HG03196 (cell line): ENCODE results near the gene ICAM1.

Source experiments
- ATAC-seq: cut with Tn5 transposase; IDR thresholded peaks from one replicate; pipeline ENCODE4 v1.9.1; 2021; ENCODE audit not compliant: unreplicated experiment

The ICAM1 gene

DNA sequence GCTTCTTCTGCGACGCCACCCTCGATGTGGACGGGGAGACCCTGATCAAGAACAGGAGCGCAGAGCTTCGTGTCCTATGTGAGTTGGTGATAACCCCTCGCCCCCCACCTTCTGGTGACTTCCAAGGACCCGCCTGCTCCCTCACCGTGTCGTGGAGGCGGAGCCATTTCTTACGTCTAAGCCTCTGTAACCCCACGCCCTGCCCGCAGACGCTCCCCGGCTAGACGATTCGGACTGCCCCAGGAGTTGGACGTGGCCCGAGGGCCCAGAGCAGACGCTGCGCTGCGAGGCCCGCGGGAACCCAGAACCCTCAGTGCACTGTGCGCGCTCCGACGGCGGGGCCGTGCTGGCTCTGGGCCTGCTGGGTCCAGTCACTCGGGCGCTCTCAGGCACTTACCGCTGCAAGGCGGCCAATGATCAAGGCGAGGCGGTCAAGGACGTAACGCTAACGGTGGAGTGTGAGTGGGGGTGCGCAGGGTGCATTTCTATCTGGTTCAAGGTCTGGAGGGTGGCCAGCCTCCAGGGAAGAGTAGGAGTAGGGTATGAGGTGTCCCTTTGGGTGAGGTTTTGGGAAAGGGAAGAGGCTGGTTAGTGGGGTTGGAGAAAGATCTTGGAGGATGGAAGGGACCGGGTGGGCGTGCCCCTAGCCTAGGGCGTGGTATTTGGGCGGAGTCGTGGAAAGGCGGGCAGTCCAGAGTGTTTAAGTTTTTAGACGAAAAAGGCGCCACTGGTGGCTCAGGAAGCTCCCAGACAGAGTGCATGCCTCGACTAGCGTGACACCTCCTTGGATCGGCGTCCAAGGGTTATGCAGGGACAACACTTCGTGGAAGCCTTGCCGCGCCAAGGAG is 22.1 kb downstream of the ICAM1 start:
- ATAC-seq = no peak

DNA sequence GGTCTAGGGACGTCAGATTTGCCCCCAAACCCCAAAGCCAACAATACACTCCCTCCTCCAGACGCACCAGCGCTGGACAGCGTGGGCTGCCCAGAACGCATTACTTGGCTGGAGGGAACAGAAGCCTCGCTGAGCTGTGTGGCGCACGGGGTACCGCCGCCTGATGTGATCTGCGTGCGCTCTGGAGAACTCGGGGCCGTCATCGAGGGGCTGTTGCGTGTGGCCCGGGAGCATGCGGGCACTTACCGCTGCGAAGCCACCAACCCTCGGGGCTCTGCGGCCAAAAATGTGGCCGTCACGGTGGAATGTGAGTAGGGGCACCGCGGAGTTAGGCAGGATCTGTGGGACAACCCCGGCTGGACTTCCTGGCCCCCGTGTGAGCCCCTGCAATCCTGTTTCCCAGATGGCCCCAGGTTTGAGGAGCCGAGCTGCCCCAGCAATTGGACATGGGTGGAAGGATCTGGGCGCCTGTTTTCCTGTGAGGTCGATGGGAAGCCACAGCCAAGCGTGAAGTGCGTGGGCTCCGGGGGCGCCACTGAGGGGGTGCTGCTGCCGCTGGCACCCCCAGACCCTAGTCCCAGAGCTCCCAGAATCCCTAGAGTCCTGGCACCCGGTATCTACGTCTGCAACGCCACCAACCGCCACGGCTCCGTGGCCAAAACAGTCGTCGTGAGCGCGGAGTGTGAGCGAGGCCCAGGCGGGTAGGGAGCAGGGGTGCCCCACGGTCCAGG is 22.9 kb downstream of the ICAM1 start:
- ATAC-seq = no peak

DNA sequence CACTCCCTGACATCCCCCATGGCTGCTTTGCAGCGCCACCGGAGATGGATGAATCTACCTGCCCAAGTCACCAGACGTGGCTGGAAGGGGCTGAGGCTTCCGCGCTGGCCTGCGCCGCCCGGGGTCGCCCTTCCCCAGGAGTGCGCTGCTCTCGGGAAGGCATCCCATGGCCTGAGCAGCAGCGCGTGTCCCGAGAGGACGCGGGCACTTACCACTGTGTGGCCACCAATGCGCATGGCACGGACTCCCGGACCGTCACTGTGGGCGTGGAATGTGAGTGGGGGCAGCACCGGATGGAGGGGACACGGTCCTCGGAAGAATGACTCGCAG is 23.4 kb downstream of the ICAM1 start:
- no peak for ATAC-seq

DNA sequence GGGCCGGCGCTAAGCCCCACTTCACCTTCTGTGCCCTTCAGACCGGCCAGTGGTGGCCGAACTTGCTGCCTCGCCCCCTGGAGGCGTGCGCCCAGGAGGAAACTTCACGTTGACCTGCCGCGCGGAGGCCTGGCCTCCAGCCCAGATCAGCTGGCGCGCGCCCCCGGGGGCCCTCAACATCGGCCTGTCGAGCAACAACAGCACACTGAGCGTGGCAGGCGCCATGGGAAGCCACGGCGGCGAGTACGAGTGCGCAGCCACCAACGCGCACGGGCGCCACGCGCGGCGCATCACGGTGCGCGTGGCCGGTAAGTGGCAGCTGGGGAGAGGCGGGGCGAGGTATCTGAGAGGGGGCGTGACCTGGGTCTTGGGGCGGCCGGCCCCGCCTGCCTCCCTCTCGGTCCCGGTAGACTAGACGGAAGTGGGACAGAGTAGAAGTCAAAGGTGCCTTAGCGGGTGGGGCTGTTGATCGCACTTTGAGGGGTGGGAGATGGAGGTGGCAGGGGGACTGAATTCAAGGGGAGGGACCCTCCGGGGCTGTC is 24.5 kb downstream of the ICAM1 start:
- ATAC-seq = peak; percentile 40

DNA sequence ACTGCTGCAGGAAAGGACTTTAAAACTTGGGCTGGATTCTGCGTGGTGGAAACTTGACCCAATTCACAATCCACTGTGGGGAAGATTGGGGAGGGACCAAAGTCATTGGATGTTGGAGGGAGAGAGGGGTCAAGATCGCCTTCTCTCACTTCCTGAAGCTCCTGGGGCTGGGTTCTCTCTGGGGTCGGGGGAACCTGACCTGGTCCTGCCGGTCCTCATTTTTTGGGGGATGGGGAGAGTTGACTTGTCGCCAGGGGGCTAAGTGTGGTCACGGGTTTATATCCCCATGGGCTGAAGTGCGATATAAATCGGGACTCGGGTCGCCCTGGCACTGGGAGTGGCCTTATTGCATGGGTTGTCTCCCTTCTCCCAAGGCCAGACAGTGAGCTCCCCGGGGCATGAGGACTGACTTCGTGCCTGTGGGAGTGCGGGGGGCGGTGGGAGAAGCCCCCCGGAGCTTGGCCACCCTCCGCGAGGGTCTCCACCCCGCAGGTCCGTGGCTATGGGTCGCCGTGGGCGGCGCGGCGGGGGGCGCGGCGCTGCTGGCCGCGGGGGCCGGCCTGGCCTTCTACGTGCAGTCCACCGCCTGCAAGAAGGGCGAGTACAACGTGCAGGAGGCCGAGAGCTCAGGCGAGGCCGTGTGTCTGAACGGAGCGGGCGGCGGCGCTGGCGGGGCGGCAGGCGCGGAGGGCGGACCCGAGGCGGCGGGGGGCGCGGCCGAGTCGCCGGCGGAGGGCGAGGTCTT is 25.1 kb downstream of the ICAM1 start:
- ATAC-seq = no peak

DNA sequence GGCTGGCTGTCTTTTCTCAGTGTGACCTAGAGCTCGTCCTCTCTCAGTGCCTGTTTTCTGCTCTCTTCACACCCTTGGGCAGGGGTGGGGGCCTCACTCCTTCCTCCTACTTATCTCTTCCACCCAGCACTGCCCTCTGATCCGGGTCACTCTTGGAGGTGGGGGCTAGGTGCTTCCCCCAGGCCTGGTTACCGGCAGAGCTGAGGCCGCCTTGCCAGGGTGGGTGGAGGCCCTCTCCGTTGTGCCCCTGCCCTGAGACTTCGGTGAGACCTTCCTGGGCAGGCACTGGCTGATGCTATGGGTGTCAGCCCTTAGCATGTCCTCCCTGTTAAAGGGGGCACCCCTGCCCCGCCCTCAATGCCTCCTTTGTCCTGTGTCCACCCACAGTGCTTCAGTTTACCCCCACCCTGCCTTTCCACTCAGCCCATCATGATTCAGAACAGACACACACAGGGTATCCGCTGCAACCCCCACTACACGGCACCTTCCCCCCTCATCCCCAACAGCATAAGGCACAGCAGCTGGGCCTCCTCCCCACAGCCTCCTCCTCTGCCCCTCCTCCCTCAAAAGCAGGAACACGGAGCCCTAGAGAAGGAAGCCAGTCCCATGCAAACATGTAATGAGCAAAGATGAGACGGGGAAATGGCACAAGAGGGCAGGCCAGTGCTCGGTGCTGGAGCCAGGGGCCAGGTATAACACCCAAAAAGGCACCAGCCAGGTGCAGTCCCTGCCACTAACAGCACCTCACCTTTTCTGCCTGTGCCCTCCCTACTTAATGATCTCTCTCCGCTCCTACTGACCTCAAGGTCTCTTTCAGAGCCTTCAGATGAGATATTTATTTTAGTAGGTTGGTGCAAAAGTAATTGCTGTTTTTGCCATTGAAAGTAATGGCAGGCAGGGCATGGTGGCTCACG is 28.9 kb downstream of the ICAM1 start:
- ATAC-seq = no peak

DNA sequence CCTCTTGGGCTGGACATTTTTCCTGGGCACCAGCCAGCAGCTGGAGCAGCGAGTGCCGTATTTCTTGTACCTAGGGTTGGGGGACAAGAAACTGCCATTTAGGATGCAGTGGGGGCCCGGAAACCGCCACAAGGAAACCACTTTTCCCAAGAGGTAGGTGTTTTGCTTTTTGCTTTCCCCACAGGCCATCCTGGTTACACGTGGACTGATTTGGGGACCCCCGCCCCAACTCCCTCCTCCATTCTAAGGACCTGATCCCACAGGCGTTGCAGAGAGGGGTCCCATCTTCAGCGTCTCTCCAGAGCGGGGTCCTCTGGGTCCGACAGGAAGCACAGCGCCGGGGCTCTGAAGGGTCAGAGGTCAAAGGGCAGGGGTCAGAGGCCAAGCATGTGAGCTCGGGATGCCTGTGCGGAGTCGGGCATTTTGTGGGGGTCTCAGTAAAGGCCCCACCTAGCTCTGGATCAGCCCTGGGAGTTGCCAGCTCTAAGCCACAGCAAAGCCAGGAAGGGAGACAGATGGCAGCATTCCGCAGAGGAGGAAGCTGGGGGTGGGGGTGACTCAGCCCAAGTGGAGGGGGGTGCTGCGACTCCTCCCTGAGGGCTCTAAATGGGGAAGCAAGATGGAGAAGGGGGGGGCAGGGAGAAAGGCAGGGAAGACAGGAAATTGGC is 34.4 kb downstream of the ICAM1 start:
- no peak for ATAC-seq

DNA sequence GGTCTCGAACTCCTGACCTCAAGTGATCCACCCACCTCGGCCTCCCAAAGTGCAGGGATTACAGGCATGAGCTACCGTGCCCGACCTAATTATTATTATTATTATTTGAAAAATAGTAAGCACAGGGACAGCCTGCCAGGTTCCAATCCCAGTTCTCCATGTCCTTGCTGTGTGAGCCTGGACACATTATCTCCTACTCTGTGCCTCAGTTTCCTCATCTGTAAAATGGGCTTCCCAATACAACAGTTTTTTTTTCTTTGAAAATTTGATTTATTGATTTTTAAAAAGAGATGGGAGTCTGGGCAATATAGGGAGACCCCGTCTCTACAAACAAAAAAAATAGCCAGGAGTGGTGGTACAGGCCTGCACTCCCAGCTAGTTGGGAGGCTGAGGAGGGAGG is 35.4 kb downstream of the ICAM1 start:
- ATAC-seq = no peak

DNA sequence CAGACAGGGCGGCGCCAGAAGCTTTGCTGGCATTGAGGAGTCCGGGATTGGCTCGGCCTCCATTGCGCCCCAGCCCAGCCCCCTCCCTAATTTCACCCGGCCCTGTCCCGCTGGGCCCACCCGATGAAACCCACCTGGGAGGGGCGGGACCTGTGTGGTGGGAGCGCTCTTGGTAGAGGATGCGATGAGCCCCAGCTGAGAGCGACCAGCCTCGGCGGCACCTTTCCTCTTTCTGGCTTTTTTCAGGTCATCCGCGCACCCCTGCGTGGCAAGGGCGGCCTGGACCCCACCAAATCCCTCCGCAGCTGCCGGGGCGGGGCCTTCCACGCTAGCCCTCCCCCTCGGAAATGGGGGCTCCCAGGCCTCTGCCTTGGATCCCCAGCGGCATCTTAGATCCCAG is 38.5 kb downstream of the ICAM1 start, which contains the start of gene ZGLP1:
Gene ZGLP1, minus strand, starts transcription at position 393 of the 400 bp plus-strand sequence.
- no peak for ATAC-seq

DNA sequence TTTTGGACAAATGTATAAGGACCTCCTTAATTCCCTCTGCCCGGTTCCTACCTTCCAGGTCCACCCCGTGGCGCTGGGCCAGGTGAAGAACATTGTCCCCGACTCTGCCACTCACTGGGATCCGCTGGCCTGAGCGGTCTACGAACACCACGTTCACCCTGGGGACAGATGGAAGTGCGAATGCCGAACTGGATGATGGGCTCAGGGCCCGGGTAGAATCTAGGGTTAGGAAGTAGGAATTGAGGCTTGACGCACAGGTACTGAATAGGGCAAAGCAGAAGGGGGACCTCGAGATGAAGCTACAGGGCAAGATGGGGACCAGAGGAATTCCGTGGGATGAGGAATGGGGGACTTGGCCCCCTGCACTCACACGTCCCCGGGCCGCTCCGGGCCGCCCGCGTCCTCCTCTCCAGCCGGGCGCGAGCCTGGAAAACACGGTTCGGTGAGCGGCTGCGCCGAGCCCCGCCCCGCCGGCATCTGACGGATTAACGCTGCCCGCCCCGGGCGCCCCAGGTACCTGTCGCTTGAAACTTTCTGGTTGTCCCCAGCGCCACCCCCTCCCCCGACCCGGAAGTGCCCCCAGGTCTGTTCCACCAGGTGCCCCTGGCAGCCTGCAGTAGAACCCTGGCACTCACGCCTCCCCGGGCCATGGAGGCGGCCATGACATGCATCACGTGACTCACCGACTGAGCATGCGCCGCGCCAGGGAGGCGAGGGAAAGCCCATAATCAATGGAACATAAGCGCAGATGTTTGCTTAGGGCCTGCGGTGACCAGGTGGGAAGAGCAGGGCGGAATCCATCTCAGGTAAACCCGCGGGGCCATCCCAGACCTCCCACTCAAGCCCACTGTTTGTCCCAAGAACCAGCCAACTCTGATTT is 44.7 kb downstream of the ICAM1 start, which contains the start of gene FDX2:
Gene FDX2, minus strand, starts transcription at position 681 of the 880 bp plus-strand sequence. Its CDS starts 19 bp downstream, at position 662.
- peak; percentile 57 for ATAC-seq

DNA sequence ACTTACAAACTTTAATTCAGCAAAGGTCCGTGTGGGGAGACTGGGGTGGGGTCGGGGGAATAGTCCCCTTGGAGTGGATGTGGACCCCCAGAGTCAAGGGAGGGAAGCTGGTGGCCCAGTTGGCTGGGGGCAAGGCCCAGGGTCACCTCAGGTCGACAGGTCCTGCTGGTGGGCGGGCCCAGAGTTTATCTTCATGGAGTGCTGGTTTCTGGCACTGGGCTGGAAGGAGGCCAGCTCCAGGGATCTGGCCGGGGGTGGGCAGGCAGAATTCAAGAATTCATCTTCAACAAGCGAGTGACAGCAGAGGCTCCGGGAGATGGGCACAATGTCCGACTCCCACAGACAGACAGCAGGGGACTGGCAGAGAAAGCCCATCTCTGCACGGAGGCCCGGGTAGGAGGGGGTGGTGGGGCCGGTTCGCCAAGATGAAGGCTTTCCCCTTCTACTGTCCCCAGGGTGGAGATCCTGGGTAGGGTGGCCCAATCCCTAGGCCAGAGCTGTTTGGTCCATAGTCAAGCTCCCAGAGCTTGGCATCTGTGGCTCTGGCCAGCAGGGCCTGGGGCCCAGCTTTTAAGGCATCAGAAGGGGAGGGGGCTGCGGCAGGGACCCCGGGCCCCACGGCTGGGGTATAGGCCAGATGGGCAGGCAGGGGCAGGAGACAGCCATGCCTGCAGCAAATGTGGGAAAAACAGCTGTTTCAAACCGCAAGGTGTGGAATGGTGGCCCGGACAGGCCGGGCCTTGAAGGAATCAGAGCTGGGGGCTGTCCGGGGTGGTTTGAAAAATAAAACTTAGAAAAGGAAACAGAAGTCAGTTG is 45.5 kb downstream of the ICAM1 start:
- ATAC-seq = no peak

DNA sequence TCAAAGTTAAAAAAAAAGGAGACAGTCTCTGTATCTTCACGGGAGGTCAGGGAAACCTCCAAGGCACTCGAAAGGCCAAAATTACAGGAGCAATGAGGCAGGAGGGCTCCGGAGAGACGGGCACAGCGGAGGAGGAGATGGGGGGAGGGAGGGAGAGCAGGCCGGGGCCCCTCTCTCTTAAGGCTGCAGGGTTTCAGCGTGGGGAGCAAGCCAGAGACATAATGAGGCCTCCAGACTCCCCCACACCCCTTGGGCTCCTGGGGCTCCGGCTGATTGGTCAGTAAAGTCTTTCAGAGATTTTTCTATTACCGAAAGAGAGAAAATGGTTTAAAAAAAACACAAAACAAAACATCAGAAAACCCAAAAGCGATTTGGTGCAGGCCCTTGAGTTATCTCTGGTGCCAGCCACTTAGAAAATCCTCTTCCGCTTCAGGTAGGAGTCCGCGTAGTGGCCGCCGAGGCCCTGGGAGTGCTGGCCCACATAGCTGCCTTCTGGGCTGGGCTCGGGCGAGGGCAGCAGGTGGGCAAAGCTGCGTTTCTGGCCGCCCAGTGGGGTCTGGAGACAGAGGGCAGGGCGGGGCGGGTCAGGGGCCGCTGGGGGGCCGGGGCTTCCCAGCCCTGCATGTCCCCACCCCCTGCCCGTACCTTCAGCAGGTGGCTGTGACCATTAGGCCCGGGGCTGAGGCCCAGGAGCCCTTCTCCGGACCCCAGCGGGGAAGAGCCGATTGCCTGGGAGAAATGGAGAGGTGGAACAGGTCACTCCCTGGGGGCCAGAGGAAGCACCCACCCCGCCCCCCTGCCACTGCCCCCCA is 46.3 kb downstream of the ICAM1 start:
- ATAC-seq = no peak

DNA sequence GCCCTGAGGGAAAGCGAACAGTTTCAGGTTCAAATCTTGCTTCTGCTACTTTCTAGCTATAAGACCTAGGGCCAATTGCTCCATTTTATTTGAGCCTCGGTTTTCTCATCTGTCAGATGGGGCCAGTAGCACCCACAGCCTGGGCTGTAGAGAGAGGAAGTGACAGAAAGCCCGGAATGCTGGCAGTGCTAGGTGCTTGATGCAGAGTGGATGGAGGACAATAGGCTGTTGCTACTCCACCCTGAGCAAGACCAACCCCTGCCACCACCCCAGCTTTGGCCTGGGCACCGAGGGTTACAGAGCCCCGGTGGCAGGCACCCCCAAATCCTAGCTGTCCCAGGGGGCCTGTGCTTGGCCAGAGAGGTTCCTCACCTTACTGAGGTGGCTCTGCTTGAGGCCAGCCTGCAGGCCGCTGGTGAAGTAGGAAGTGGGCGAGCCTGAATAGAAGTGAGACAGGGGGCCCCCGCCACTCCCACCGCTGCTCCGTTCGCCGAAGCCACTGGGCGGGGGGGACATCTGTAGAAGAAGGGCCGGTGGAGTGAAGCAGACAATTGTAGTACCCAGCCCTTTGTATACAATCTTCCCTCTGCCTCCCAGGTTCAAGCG is 47.0 kb downstream of the ICAM1 start:
- no peak for ATAC-seq

DNA sequence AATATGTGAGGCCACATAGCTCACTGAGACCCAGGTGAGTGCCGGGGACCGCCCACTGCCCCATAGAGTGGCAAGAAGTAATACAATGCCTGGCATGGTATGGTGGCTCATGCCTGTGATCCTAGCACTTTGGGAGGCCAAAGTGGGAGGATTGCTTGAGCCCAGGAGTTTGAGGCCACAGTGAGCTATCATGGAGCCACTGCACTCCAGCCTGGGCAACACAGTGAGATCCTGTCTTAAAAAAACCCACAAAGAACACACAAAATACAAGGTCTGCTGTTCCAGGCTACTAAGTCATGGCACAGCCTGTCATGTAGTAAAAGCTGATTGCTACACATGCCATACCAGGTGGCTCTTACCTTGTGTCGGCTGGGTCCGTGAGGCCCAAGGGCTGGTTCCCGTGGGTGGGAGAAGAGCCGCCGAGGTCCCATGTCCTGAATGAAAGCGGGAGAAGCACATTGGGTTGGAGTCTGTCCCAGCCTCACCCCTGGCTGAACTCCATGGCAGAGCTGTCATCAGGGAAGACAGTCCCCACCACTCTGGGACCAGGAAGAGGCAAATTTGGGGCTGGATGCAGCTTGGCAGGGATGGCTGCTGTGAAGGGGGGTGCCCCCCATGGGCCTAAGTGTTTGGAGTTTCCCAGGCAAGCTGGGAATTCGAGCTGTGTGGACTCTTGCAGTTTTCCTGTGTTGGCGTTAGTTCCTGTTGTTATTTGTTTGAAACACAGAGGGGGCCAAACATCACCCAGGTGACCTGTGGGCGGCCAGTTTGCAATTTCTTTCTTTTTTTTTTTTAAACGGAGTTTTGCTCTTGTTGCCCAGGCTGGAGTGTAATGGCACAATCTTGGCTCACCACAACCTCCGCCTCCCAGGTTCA is 48.1 kb downstream of the ICAM1 start:
- ATAC-seq = no peak

DNA sequence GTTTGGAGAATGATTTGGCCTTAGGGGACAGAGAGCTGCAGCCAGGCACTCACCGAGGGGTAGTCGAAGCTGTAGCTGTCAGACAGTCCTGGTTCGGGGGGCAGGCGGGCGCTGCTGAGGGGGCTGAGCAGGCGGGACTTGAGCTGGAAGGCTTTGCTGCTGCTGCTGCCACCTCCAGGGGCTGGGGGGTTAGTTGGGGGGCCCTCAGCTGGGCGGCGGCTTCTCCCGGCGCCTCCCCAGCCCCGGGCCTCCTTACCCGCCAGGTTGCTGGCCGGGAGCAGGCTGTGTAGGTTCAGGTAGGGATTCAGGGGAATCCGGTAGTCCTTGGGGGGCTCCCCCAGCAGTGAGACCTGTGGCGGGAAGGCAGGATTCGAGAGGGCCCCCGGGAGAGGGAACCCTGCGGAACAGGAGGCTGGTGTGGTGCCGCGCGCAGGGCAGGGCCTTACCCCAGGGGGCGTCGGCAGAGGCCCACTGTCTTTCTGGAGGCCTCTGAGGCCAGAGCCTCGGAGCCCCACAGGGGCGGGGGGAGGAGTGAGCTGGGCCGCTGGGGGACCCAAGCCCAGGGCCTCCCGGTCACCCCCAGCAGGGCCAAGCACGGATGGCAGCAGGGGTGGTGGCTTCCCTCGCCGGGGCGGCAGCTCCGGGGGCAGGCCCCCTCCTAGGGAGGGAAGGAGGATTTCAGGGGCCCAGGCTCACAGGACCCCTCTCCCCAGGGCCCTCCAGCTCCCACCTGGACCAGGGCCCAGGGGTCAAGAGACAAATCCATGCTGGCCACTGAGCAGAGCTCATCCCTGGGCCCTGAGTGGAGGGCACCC is 49.9 kb downstream of the ICAM1 start:
- no peak for ATAC-seq
